GM12878 (cell line): Measurements from ENCODE around the gene KRTAP10-9.
"Not testable (repeated sequence)": the region's sequence is repeated elsewhere in the genome, so short reads cannot be mapped to it uniquely, and the experiment has no call there.

Experiments
- BHLHE40 ChIP-seq, 2 experiments: fragments of 450-650 bp in 1 of 2; IDR thresholded peaks; 2 replicates each; pipeline ENCODE4 v1.6.1; 2011 to 2017; ENCODE audit warnings: low read depth in 2 of 2, borderline replicate concordance in 1 of 2, improper control_type of control experiment in 1 of 2, low read length in 1 of 2, mild to moderate bottlenecking in 1 of 2
- KDM1A ChIP-seq: fragments of 200-600 bp; sonication (generic); IDR thresholded peaks from 2 replicates; pipeline ENCODE4 v1.6.1; 2016; ENCODE audit warnings: borderline replicate concordance
- POLR2A ChIP-seq: IDR thresholded peaks from 2 replicates; pipeline ENCODE4 v1.6.1; 2011; ENCODE audit warnings: low read depth, mild to moderate bottlenecking, low read length
- POLR2AphosphoS5 ChIP-seq: IDR thresholded peaks from 2 replicates; pipeline ENCODE4 v1.6.1; 2011; ENCODE audit warnings: mild to moderate bottlenecking, low read length, inconsistent platforms
- RELA ChIP-seq: fragments of 450-650 bp; IDR thresholded peaks from 2 replicates; pipeline ENCODE4 v1.8.0; 2014; ENCODE audit warnings: borderline replicate concordance; ENCODE audit not compliant: partially characterized antibody
- RUNX3 ChIP-seq: IDR thresholded peaks from 2 replicates; pipeline ENCODE4 v1.6.1; 2012; ENCODE audit warnings: low read length, inconsistent platforms
- SMAD5 ChIP-seq: IDR thresholded peaks from 2 replicates; pipeline ENCODE4 v1.6.1; 2016; ENCODE audit warnings: antibody characterized with exemption, low read depth
- SREBF2 ChIP-seq: IDR thresholded peaks from 2 replicates; pipeline ENCODE4 v1.6.1; 2012; ENCODE audit warnings: mild to moderate bottlenecking, low read length
- TBL1XR1 ChIP-seq: IDR thresholded peaks from 2 replicates; pipeline ENCODE4 v1.6.1; 2012; ENCODE audit warnings: low read depth, low read length, improper control_type of control experiment
- YY1 ChIP-seq: IDR thresholded peaks from 2 replicates; pipeline ENCODE4 v1.6.1; 2011; ENCODE audit warnings: low read depth, mild to moderate bottlenecking, low read length
- TF ChIP-seq, protein P1 (sequence below), 3 experiments: IDR thresholded peaks in 2 of 3; conservative IDR thresholded peaks in 1 of 3; 2 replicates each; pipeline ENCODE4 v1.5.1; 2011; ENCODE audit warnings: low read depth in 3 of 3, low read length in 3 of 3, mild to moderate bottlenecking in 3 of 3, control low read depth in 2 of 3, moderate library complexity in 2 of 3, inconsistent platforms in 1 of 3, mixed read lengths in 1 of 3; ENCODE audit not compliant: control insufficient read depth in 2 of 3, insufficient read depth in 1 of 3; ENCODE audit errors: extremely low read depth in 1 of 3

DNA sequence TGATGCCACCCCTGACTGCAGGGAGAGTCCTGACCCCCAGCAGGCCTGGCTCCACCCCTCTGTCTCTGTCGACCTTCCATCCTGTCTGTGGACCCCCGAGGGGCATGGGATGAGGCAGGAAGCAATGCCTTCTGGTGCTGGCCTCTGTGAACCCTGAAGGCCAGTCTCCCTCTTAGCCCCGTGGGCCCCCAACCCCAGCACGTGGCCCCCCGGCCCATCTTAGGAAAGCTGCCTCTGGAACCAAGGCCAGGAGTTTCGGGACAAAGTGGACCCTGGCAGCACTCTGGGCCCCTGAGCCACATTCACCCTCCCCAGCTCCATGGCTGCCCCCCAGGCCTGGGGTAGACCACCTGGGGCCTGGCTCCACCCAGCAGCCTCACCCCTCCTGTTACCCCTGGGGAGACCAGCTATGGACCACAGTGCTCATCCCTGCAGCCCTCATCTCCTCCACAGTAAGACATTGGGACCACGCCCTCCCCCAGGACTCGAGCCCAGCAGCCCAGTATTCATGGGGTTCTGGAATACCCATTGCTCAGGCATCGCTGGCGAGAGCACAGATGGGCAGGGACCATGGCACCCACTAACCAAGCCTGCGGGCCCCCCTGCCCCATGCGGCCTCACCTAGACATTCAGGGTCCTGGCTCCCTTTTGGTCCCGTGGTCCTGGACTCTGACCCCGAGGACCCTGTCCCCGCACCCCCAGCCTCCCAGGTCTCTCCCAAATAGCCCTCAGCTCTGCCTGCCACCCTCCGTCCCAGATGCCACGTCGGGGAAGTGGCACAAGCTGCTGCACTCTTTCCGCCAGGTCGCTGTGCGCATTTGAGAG, 11.8 kb downstream of the KRTAP10-9 start:
- TF ChIP-seq SMAD5; BHLHE40 (IDR thresholded peaks at IDR 0.05; ENCODE audit: borderline replicate concordance in 1 of 2, low read depth in 2 of 2, low read length in 1 of 2); RUNX3; YY1; KDM1A; POLR2AphosphoS5; POLR2A; TBL1XR1; RELA; SREBF2: not testable (repeated sequence)
- TF ChIP-seq, protein P1, sequence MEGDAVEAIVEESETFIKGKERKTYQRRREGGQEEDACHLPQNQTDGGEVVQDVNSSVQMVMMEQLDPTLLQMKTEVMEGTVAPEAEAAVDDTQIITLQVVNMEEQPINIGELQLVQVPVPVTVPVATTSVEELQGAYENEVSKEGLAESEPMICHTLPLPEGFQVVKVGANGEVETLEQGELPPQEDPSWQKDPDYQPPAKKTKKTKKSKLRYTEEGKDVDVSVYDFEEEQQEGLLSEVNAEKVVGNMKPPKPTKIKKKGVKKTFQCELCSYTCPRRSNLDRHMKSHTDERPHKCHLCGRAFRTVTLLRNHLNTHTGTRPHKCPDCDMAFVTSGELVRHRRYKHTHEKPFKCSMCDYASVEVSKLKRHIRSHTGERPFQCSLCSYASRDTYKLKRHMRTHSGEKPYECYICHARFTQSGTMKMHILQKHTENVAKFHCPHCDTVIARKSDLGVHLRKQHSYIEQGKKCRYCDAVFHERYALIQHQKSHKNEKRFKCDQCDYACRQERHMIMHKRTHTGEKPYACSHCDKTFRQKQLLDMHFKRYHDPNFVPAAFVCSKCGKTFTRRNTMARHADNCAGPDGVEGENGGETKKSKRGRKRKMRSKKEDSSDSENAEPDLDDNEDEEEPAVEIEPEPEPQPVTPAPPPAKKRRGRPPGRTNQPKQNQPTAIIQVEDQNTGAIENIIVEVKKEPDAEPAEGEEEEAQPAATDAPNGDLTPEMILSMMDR (IDR thresholded peaks at IDR 0.05 in 2 of 3, conservative IDR thresholded peaks at IDR 0.05 in 1 of 3; ENCODE audit: control insufficient read depth in 2 of 3, extremely low read depth in 1 of 3, insufficient read depth in 1 of 3, low read depth in 3 of 3, low read length in 3 of 3): not testable (repeated sequence)
